ENCODE data around the gene MAGED4B. TPM values are rescaled to one million over a fixed set of nuclear protein-coding genes. Genes with fewer than 3 reads are reported as not detected.

The MAGED4B gene
- total and polyA plus RNA-seq, 4 donors = 0.25 to 17.1 (median 0.53) TPM

DNA sequence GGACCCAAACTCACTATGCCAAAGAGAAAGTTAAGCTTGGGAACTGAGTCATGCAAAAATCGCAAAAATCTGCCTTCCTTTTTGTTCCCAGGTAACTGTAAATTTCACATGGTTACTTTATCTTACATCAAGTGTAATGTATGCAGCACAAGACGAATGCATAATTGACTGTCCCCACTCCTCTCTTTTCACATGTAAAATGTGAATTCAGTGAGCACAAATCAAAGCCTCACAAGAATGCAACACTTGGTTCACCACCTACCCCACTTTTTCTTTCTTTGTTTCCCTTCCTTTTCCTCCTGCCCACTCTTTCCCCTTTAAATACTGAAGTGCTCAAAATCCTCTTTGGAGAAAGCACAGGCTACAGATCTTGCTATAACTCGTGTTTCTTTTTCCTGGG lies 53.2 kb downstream of the MAGED4B start:
- Histone ChIP-seq H3K36me3 (ENCODE audit: control insufficient read depth in 4 of 4, insufficient read depth in 3 of 4, low read depth in 1 of 4, low read length in 3 of 4) (no peaks in the 10 kb centered on the region), H3K4me3 (ENCODE audit: low read depth in 1 of 3, low read length in 3 of 3) (no peak overlapping the region), H3K27me3 (ENCODE audit: control insufficient read depth in 4 of 4, insufficient read depth in 4 of 4, low read length in 3 of 4) (no peaks in the 10 kb centered on the region), H3K4me1 (ENCODE audit: control insufficient read depth in 4 of 4, insufficient read depth in 4 of 4, low read length in 3 of 4) (no peaks in the 10 kb centered on the region), H3K9me3 (ENCODE audit: control insufficient read depth in 4 of 4, low read length in 3 of 4) (no peaks in the 10 kb centered on the region), H3K9ac (ENCODE audit: low read depth in 1 of 2, low read length in 2 of 2) (no peak overlapping the region), H3K27ac (ENCODE audit: low read depth in 1 of 2, low read length in 2 of 2) (no peak overlapping the region)
- TF ChIP-seq ZBTB33 (IDR thresholded peaks at IDR 0.05) = no peak
- TF ChIP-seq, protein P1, sequence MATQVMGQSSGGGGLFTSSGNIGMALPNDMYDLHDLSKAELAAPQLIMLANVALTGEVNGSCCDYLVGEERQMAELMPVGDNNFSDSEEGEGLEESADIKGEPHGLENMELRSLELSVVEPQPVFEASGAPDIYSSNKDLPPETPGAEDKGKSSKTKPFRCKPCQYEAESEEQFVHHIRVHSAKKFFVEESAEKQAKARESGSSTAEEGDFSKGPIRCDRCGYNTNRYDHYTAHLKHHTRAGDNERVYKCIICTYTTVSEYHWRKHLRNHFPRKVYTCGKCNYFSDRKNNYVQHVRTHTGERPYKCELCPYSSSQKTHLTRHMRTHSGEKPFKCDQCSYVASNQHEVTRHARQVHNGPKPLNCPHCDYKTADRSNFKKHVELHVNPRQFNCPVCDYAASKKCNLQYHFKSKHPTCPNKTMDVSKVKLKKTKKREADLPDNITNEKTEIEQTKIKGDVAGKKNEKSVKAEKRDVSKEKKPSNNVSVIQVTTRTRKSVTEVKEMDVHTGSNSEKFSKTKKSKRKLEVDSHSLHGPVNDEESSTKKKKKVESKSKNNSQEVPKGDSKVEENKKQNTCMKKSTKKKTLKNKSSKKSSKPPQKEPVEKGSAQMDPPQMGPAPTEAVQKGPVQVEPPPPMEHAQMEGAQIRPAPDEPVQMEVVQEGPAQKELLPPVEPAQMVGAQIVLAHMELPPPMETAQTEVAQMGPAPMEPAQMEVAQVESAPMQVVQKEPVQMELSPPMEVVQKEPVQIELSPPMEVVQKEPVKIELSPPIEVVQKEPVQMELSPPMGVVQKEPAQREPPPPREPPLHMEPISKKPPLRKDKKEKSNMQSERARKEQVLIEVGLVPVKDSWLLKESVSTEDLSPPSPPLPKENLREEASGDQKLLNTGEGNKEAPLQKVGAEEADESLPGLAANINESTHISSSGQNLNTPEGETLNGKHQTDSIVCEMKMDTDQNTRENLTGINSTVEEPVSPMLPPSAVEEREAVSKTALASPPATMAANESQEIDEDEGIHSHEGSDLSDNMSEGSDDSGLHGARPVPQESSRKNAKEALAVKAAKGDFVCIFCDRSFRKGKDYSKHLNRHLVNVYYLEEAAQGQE (IDR thresholded peaks at IDR 0.05) = no peak
- TF ChIP-seq FOXA1 (IDR thresholded peaks at IDR 0.05) = no peak
- TF ChIP-seq HNF4G (IDR thresholded peaks at IDR 0.05) = no peak
- TF ChIP-seq TAF1 (conservative IDR thresholded peaks at IDR 0.05) = no peak
- TF ChIP-seq SP1 (IDR thresholded peaks at IDR 0.05) = no peak
- TF ChIP-seq JUND (IDR thresholded peaks at IDR 0.05) = no peak
- WGBS = 43% methylated on average over 3 of the region's 3 CpGs
- DNase-seq (ENCODE audit: low spot score) = no peak

Small RNA genes within 50 kb of the gene (small RNA-seq; reads per million reads assigned to genes)
- not detected for gene SNORA11E

Other genes starting within 250 kb of the MAGED4B start
- gene MAGED1, start 175.6 kb downstream of the MAGED4B start, total RNA-seq = 10 to 100 TPM; 43.3 to 67.3 TPM
- gene MAGED1, start 175.6 kb downstream of the MAGED4B start, polyA plus RNA-seq = 10 to 100 TPM; 44.8 to 51.7 TPM
- gene MAGED4, start 115.7 kb upstream of the MAGED4B start, total RNA-seq = 10 to 100 TPM in 1 of 2 donors, under 1 TPM in 1; 0.25 to 10.2 TPM
- under 1 TPM; 0.06 to 0.31 TPM for gene MAGED4, start 115.7 kb upstream of the MAGED4B start, polyA plus RNA-seq

Data from liver (tissue), 10 donors.